Retinal pigment epithelial cell (primary cell): Measurements from ENCODE around the gene DOK5.

ENCODE experiments used
- DNase-seq: peaks from one replicate; pipeline ENCODE4 v3.0.0-alpha.2; 2010; ENCODE audit warnings: low read depth
- H3K4me3 ChIP-seq: 2 replicates; pipeline ENCODE4 v1.5.1; 2011; ENCODE audit warnings: mild to moderate bottlenecking, low read length, control low read depth, moderate library complexity
- TF ChIP-seq, protein P1 (sequence below): conservative IDR thresholded peaks from 2 replicates; pipeline ENCODE4 v1.5.1; 2011; ENCODE audit warnings: low read depth, low read length, control low read depth, inconsistent platforms

DOK5 gene

GRCh38 chr20:54626126-54626525 is 150.7 kb downstream of the DOK5 start:
- TF ChIP-seq, protein P1, sequence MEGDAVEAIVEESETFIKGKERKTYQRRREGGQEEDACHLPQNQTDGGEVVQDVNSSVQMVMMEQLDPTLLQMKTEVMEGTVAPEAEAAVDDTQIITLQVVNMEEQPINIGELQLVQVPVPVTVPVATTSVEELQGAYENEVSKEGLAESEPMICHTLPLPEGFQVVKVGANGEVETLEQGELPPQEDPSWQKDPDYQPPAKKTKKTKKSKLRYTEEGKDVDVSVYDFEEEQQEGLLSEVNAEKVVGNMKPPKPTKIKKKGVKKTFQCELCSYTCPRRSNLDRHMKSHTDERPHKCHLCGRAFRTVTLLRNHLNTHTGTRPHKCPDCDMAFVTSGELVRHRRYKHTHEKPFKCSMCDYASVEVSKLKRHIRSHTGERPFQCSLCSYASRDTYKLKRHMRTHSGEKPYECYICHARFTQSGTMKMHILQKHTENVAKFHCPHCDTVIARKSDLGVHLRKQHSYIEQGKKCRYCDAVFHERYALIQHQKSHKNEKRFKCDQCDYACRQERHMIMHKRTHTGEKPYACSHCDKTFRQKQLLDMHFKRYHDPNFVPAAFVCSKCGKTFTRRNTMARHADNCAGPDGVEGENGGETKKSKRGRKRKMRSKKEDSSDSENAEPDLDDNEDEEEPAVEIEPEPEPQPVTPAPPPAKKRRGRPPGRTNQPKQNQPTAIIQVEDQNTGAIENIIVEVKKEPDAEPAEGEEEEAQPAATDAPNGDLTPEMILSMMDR = no peak
- H3K4me3 ChIP-seq = no peak overlapping the region
- DNase-seq = no peak

DNA sequence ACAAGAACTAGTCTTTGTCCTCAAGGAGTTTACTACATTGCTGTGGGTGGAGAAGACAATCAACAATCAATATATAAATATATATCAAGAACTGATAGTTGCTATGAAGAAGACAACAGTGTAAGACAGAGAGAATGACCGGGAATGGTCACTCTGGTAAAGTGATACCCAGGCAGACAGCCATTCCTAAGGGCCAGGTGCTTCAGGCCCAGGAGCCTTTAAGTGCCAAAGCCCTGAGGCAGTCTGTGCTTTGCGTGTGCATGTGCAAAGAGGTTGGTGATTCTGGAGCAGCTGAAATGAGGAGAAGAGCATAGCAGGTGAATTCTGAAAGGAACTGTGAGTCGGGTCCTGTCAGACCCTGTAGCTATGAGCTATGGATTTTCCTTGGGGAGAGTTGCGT is 154.2 kb downstream of the DOK5 start:
- no peak overlapping the region for H3K4me3 ChIP-seq
- TF ChIP-seq, protein P1 = no peak
- DNase-seq = no peak

GRCh38 chr20:54630582-54630981 is 155.2 kb downstream of the DOK5 start:
- H3K4me3 ChIP-seq = no peak overlapping the region
- TF ChIP-seq, protein P1 = no peak

DNA sequence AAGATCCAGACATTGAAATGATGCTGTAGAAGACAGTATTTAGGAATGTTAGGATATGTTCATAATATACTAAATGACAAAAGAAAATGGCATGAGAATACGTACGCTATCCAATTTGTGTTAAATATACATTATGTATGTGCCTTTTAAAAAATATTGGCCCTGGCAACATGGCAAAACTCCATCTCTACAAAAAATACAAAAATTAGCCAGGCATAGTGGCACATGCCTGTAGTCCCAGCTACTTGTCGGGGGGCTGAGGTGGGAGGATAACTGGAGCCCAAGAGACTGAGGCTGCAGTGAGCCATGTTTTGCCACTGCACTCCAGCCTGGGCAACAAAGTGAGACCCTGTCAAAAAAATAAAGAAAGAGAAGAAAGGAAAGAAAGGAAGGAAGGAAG is 155.7 kb downstream of the DOK5 start:
- TF ChIP-seq, protein P1 = no peak
- no peak overlapping the region for H3K4me3 ChIP-seq
- DNase-seq = no peak

More at GRCh38 chr20:54630582-54630981, 155.2 kb downstream of the DOK5 start:
- no peak for DNase-seq

DNA sequence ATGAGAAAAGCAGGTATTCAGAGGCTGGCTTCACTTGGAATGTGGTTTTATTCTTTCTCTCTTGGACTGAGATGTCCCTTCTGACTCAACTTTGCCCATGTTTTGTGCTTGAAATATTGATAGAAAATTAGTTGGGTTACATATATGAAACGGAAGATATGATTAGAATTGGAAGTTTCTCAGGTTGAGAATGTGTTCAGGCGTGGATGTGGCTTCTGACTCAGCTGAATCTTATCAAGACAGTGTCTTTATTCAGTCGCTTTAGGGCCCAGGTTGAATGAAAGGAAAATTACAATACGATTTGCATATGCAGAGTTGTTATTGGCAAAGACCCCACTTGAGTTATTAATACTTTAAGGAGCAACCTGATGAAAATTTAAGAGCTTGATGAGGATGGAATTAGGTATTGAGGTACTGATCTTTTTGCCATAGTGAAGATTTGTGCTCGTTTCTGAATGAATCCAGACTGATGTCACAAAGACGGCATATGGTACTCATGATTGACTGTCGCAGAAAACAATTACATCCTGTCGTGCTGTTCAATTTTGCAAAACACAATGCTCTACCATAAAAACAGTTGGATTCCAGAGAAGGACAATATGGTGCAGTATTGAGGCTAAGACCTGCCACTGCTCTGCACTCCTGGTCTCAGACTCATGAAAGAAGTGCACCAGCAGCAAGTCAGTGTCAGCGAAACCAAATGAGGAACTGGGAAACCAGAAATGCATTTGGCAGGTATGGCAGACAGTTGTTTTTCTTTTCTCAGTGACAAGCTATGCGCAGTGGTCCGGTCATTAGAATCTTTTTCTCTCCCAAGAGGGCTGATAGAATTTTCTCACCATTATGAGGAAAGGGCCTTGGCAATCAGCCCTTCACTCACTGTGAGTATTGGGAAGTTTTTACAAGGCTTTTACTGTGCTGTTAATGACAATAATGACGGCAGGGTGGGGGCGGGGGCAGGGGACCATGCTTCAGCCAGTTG is 158.3 kb downstream of the DOK5 start:
- no peak overlapping the region for H3K4me3 ChIP-seq
- DNase-seq = no peak
- TF ChIP-seq, protein P1 = no peak

GRCh38 chr20:54636575-54636974 is 161.2 kb downstream of the DOK5 start:
- TF ChIP-seq, protein P1 = no peak
- no peak overlapping the region for H3K4me3 ChIP-seq
- no peak for DNase-seq

DNA sequence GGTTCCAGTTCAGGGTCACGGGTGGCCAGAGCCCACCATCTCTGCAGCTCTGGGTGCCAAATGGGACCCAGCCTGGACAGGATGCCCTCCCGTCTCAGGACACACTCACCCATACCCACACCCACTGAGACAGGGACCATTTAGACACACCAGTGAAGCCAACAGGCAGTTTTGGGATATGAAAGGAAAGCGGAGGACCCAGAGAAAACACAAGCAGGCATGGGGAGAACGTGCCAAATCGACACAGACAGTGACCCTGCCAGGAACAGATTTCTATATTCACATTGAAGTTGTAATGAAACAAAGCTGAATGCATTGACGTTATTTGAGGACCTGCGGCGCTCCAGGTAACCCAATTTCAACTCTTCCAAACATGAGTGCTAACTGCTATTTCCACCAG is 164.5 kb downstream of the DOK5 start:
- no peak for DNase-seq
- TF ChIP-seq, protein P1 = no peak
- no peak overlapping the region for H3K4me3 ChIP-seq
